ENCODE measurements around the gene FCER1G.
A peak's percentile ranks its signal among the peaks of the same experiment; 100 is the strongest.

The FCER1G gene

GRCh38 chr1:161195171-161195570 lies 19.9 kb upstream of the FCER1G start:
- Mint-ChIP-seq H3K9me3 (no peaks in the 10 kb centered on the region), H3K36me3 (ENCODE audit: low read depth) (peaks cover 3% of the 10 kb centered on the region), H3K4me3 (peak overlapping the region in 1 of 3 experiments; percentile 47), H3K4me1 (peaks cover 42% of the 10 kb centered on the region), H3K27me3 (ENCODE audit: low read depth) (no peaks in the 10 kb centered on the region), H3K27ac (peak overlapping the region; percentile 22 to 53 (median 53))
- TF ChIP-seq CTCF (IDR thresholded peaks at IDR 0.05; ENCODE audit: unreplicated experiment in 3 of 3) = no peak

GRCh38 chr1:161196111-161196510 lies 19.0 kb upstream of the FCER1G start:
- H3K36me3 Mint-ChIP-seq (ENCODE audit: low read depth) = peaks cover 3% of the 10 kb centered on the region
- peaks cover 51% of the 10 kb centered on the region for H3K4me1 Mint-ChIP-seq
- peak overlapping the region in 2 of 3 experiments; percentile 31 to 46 for H3K4me3 Mint-ChIP-seq
- no peak for TF ChIP-seq CTCF (IDR thresholded peaks at IDR 0.05; ENCODE audit: unreplicated experiment in 3 of 3)
- H3K27ac Mint-ChIP-seq = peak overlapping the region; percentile 92 to 99 (median 96)
- H3K9me3 Mint-ChIP-seq = no peaks in the 10 kb centered on the region
- H3K27me3 Mint-ChIP-seq (ENCODE audit: low read depth) = no peaks in the 10 kb centered on the region

- H3K27ac Mint-ChIP-seq = peak overlapping the region; percentile 92 to 99 (median 96)
- H3K36me3 Mint-ChIP-seq (ENCODE audit: low read depth) = peaks cover 3% of the 10 kb centered on the region
- no peaks in the 10 kb centered on the region for H3K9me3 Mint-ChIP-seq
- no peaks in the 10 kb centered on the region for H3K27me3 Mint-ChIP-seq (ENCODE audit: low read depth)
- no peak for TF ChIP-seq CTCF (IDR thresholded peaks at IDR 0.05; ENCODE audit: unreplicated experiment in 3 of 3)
- H3K4me3 Mint-ChIP-seq = peak overlapping the region; percentile 81 to 91 (median 88)
- peaks cover 58% of the 10 kb centered on the region for H3K4me1 Mint-ChIP-seq
Observed at GRCh38 chr1:161196521-161197451, 18.3 kb upstream of the FCER1G start.

- no peaks in the 10 kb centered on the region for H3K9me3 Mint-ChIP-seq
- TF ChIP-seq CTCF (IDR thresholded peaks at IDR 0.05; ENCODE audit: unreplicated experiment in 3 of 3) = no peak
Observed at GRCh38 chr1:161197560-161198193, 17.4 kb upstream of the FCER1G start.

GRCh38 chr1:161198194-161198896 lies 16.8 kb upstream of the FCER1G start:
- Mint-ChIP-seq H3K4me3 (peak overlapping the region; percentile 81 to 91 (median 88)), H3K4me1 (peaks cover 58% of the 10 kb centered on the region), H3K27me3 (ENCODE audit: low read depth) (no peaks in the 10 kb centered on the region), H3K27ac (peak overlapping the region; percentile 92 to 99 (median 96)), H3K9me3 (no peaks in the 10 kb centered on the region), H3K36me3 (ENCODE audit: low read depth) (no peaks in the 10 kb centered on the region)
- TF ChIP-seq CTCF (IDR thresholded peaks at IDR 0.05; ENCODE audit: unreplicated experiment in 3 of 3) = peak in 1 of 3 experiments; percentile 8

More at GRCh38 chr1:161197560-161198193, 17.4 kb upstream of the FCER1G start:
- Mint-ChIP-seq H3K36me3 (ENCODE audit: low read depth) (peaks cover under 1% of the 10 kb centered on the region), H3K27ac (peak overlapping the region; percentile 92 to 99 (median 96)), H3K27me3 (ENCODE audit: low read depth) (no peaks in the 10 kb centered on the region), H3K4me1 (peaks cover 60% of the 10 kb centered on the region), H3K4me3 (peak overlapping the region; percentile 81 to 91 (median 88))
